ENCODE measurements around the gene DMRTC2.

Gene DMRTC2

GRCh38 chr19:41863209-41863931 is 18.5 kb downstream of the DMRTC2 start:
- H3K27ac ChIP-seq (ENCODE audit: extremely low read depth, low read depth, low read length) = peak overlapping the region; percentile 100
- ChIA-PET CTCF (interaction anchor here (0.6 to 2.2 kb wide), 4 partner anchors 10 to 578 kb away, joined by 3 to 19 read pairs (median 5); no protein-coding TSS in a partner anchor), POLR2A (interaction anchor here (0.6 to 3.2 kb wide), 5 partner anchors 9 to 1706 kb away, joined by 3 to 22 read pairs (median 7); partner anchors contain the start of gene RABAC1)
- H3K4me1 ChIP-seq (ENCODE audit: control insufficient read depth, insufficient read depth, low read length) = peaks cover 31% of the 10 kb centered on the region
- no peak overlapping the region for H3K4me3 ChIP-seq (ENCODE audit: low read depth, low read length)
- H3K36me3 ChIP-seq (ENCODE audit: control insufficient read depth in 2 of 2, insufficient read depth in 1 of 2, low read length in 2 of 2) = peaks cover 77% of the 10 kb centered on the region in 2 experiments
- no peaks in the 10 kb centered on the region for H3K9me3 ChIP-seq (ENCODE audit: control insufficient read depth, insufficient read depth, low read depth, low read length)
- TF ChIP-seq SETDB1 (IDR thresholded peaks at IDR 0.05; ENCODE audit: insufficient read length, low read length) (no peak), ZNF837 (tag by site-specific recombination; IDR thresholded peaks at IDR 0.05) (no peak), ZFP37 (tag by site-specific recombination; IDR thresholded peaks at IDR 0.05) (no peak), FEZF1 (tag by site-specific recombination; IDR thresholded peaks at IDR 0.05) (no peak), ZNF555 (tag by site-specific recombination; conservative IDR thresholded peaks at IDR 0.05) (no peak), GLIS2 (tag by site-specific recombination; IDR thresholded peaks at IDR 0.05) (no peak), ZNF239 (tag by site-specific recombination; IDR thresholded peaks at IDR 0.05) (no peak), ZNF132 (tag by site-specific recombination; IDR thresholded peaks at IDR 0.05; ENCODE audit: borderline replicate concordance) (no peak), ZNF202 (tag by site-specific recombination; IDR thresholded peaks at IDR 0.05; ENCODE audit: borderline replicate concordance) (no peak), ZNF24 (tag by site-specific recombination; IDR thresholded peaks at IDR 0.05) (no peak), ZNF561 (tag by site-specific recombination; IDR thresholded peaks at IDR 0.05; ENCODE audit: borderline replicate concordance) (no peak)
- TF ChIP-seq, protein P1, sequence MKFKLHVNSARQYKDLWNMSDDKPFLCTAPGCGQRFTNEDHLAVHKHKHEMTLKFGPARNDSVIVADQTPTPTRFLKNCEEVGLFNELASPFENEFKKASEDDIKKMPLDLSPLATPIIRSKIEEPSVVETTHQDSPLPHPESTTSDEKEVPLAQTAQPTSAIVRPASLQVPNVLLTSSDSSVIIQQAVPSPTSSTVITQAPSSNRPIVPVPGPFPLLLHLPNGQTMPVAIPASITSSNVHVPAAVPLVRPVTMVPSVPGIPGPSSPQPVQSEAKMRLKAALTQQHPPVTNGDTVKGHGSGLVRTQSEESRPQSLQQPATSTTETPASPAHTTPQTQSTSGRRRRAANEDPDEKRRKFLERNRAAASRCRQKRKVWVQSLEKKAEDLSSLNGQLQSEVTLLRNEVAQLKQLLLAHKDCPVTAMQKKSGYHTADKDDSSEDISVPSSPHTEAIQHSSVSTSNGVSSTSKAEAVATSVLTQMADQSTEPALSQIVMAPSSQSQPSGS (tag by site-specific recombination; IDR thresholded peaks at IDR 0.05; ENCODE audit: low read depth) = no peak
- TF ChIP-seq, protein P2, sequence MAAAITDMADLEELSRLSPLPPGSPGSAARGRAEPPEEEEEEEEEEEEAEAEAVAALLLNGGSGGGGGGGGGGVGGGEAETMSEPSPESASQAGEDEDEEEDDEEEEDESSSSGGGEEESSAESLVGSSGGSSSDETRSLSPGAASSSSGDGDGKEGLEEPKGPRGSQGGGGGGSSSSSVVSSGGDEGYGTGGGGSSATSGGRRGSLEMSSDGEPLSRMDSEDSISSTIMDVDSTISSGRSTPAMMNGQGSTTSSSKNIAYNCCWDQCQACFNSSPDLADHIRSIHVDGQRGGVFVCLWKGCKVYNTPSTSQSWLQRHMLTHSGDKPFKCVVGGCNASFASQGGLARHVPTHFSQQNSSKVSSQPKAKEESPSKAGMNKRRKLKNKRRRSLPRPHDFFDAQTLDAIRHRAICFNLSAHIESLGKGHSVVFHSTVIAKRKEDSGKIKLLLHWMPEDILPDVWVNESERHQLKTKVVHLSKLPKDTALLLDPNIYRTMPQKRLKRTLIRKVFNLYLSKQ (tag by site-specific recombination; IDR thresholded peaks at IDR 0.05; ENCODE audit: borderline replicate concordance) = no peak

DNA sequence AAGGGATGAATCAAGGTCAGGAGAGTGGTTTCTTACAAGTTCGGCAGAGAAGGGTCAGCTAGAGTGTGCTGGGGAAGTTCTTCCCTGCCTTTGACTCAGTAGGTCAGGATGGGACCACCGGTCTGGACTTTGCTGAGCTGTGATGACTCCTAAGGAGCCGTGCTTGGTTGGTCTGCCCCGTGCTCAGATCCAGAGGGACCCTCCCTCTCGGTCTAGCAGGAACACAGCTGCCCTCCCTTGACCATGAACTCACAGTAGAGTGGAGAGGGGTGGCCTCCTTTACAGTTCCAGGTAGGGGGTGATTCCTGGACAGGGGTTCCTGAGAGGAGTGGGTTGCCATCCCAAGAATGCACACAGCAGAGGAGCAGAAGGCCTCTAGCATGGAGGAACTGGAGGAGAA is 19.5 kb downstream of the DMRTC2 start:
- H3K4me1 ChIP-seq (ENCODE audit: control insufficient read depth, insufficient read depth, low read length) = peaks cover 31% of the 10 kb centered on the region
- TF ChIP-seq ZBTB8A (tag by site-specific recombination; IDR thresholded peaks at IDR 0.05) (no peak), ZNF785 (tag by site-specific recombination; IDR thresholded peaks at IDR 0.05) (no peak), ZNF214 (tag by site-specific recombination; IDR thresholded peaks at IDR 0.05; ENCODE audit: borderline replicate concordance) (no peak), ZSCAN16 (tag by site-specific recombination; IDR thresholded peaks at IDR 0.05) (no peak; the same call in 1 of the 2 replicates), ZNF660 (tag by site-specific recombination; IDR thresholded peaks at IDR 0.05) (no peak), ZNF433 (tag by site-specific recombination; IDR thresholded peaks at IDR 0.05; ENCODE audit: low read depth) (no peak), ZNF654 (tag by site-specific recombination; IDR thresholded peaks at IDR 0.05; ENCODE audit: low read depth) (no peak), ZNF518A (tag by site-specific recombination; conservative IDR thresholded peaks at IDR 0.05; ENCODE audit: low read depth) (no peak), ZNF555 (tag by site-specific recombination; conservative IDR thresholded peaks at IDR 0.05) (no peak)
- ChIA-PET CTCF (interaction anchor here (0.7 kb wide), 2 partner anchors 9 to 479 kb away, joined by 3 read pairs; no protein-coding TSS in a partner anchor), POLR2A (interaction anchor here (0.6 to 3.2 kb wide), 6 partner anchors 8 to 209 kb away, joined by 4 to 22 read pairs (median 6); partner anchors contain the start of gene RABAC1)
- no peak overlapping the region for H3K4me3 ChIP-seq (ENCODE audit: low read depth, low read length)
- peak overlapping the region; percentile 54 for H3K27ac ChIP-seq (ENCODE audit: extremely low read depth, low read depth, low read length)
- peaks cover 86 to 88% of the 10 kb centered on the region in 2 experiments for H3K36me3 ChIP-seq (ENCODE audit: control insufficient read depth in 2 of 2, insufficient read depth in 1 of 2, low read length in 2 of 2)
- H3K9me3 ChIP-seq (ENCODE audit: control insufficient read depth, insufficient read depth, low read depth, low read length) = no peaks in the 10 kb centered on the region
